OCI-LY3 (cell line): ENCODE measurements around the gene COQ9.

ENCODE experiments used
- EZH2phosphoT487 ChIP-seq: fragments of 200-600 bp; shearing (Covaris generic); IDR thresholded peaks from 2 replicates; pipeline ENCODE4 v1.6.1; 2018; ENCODE audit warnings: antibody characterized with exemption, mixed run types, low read depth
- TF ChIP-seq, protein P1 (sequence below): fragments of 200-600, 300-600 bp; sonication (generic); IDR thresholded peaks from 2 replicates; pipeline ENCODE4 v1.5.1; 2014; ENCODE audit warnings: antibody characterized with exemption, low read length, low read depth

GRCh38 chr16:57477531-57478202 lies 30.4 kb downstream of the COQ9 start:
- TF ChIP-seq, protein P1, sequence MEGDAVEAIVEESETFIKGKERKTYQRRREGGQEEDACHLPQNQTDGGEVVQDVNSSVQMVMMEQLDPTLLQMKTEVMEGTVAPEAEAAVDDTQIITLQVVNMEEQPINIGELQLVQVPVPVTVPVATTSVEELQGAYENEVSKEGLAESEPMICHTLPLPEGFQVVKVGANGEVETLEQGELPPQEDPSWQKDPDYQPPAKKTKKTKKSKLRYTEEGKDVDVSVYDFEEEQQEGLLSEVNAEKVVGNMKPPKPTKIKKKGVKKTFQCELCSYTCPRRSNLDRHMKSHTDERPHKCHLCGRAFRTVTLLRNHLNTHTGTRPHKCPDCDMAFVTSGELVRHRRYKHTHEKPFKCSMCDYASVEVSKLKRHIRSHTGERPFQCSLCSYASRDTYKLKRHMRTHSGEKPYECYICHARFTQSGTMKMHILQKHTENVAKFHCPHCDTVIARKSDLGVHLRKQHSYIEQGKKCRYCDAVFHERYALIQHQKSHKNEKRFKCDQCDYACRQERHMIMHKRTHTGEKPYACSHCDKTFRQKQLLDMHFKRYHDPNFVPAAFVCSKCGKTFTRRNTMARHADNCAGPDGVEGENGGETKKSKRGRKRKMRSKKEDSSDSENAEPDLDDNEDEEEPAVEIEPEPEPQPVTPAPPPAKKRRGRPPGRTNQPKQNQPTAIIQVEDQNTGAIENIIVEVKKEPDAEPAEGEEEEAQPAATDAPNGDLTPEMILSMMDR = no peak
- TF ChIP-seq EZH2phosphoT487 = no peak
